ENCODE measurements around the gene COQ7.

The COQ7 gene

GRCh38 chr16:19108409-19109287 is 41.2 kb downstream of the COQ7 start:
- Histone ChIP-seq H3K4me1 (ENCODE audit: insufficient read depth, low read length) (no peaks in the 10 kb centered on the region), H3K4me3 (ENCODE audit: low read length) (no peak overlapping the region), H3K9me3 (ENCODE audit: low read length) (no peaks in the 10 kb centered on the region), H3K27me3 (ENCODE audit: insufficient read depth, low read length) (no peaks in the 10 kb centered on the region), H3K36me3 (ENCODE audit: insufficient read depth, low read length) (no peaks in the 10 kb centered on the region), H2AFZ (ENCODE audit: low read depth, low read length) (no peak overlapping the region)

- no peaks in the 10 kb centered on the region for H3K27me3 ChIP-seq (ENCODE audit: insufficient read depth, low read length)
- no peaks in the 10 kb centered on the region for H3K9me3 ChIP-seq (ENCODE audit: low read length)
Measured at GRCh38 chr16:19109288-19109664, 41.9 kb downstream of the COQ7 start.

GRCh38 chr16:19110537-19111360 is 43.3 kb downstream of the COQ7 start:
- H3K4me3 ChIP-seq (ENCODE audit: low read length): no peak overlapping the region
- H3K4me1 ChIP-seq (ENCODE audit: insufficient read depth, low read length): no peaks in the 10 kb centered on the region
- H3K36me3 ChIP-seq (ENCODE audit: insufficient read depth, low read length): no peaks in the 10 kb centered on the region
- H2AFZ ChIP-seq (ENCODE audit: low read depth, low read length): no peak overlapping the region
- H3K27me3 ChIP-seq (ENCODE audit: insufficient read depth, low read length): no peaks in the 10 kb centered on the region
- H3K9me3 ChIP-seq (ENCODE audit: low read length): no peaks in the 10 kb centered on the region

More at GRCh38 chr16:19109288-19109664, 41.9 kb downstream of the COQ7 start:
- Histone ChIP-seq H2AFZ (ENCODE audit: low read depth, low read length) (no peak overlapping the region), H3K36me3 (ENCODE audit: insufficient read depth, low read length) (no peaks in the 10 kb centered on the region), H3K4me3 (ENCODE audit: low read length) (no peak overlapping the region), H3K4me1 (ENCODE audit: insufficient read depth, low read length) (no peaks in the 10 kb centered on the region)

- Histone ChIP-seq H3K4me1 (ENCODE audit: insufficient read depth, low read length) (peaks cover 3% of the 10 kb centered on the region), H3K9me3 (ENCODE audit: low read length) (no peaks in the 10 kb centered on the region), H3K36me3 (ENCODE audit: insufficient read depth, low read length) (no peaks in the 10 kb centered on the region), H3K4me3 (ENCODE audit: low read length) (no peak overlapping the region), H2AFZ (ENCODE audit: low read depth, low read length) (no peak overlapping the region), H3K27me3 (ENCODE audit: insufficient read depth, low read length) (no peaks in the 10 kb centered on the region)
Measured at GRCh38 chr16:19112099-19112407, 44.6 kb downstream of the COQ7 start.

GRCh38 chr16:19113577-19114358 is 46.4 kb downstream of the COQ7 start, which contains the start of gene ITPRIPL2:
TSS of gene ITPRIPL2 (plus strand) at chr16:19113964. CDS start at chr16:19114462, 498 bp downstream.
- no peaks in the 10 kb centered on the region for H3K9me3 ChIP-seq (ENCODE audit: low read length)
- H3K4me3 ChIP-seq (ENCODE audit: low read length): peak within 1 kb of the TSS; percentile 42
- H3K27me3 ChIP-seq (ENCODE audit: insufficient read depth, low read length): no peaks in the 10 kb centered on the region
- no peak within 1 kb of the TSS for H2AFZ ChIP-seq (ENCODE audit: low read depth, low read length)
- peaks cover 9% of the 10 kb centered on the region for H3K4me1 ChIP-seq (ENCODE audit: insufficient read depth, low read length)
- H3K36me3 ChIP-seq (ENCODE audit: insufficient read depth, low read length): no peaks in the 10 kb centered on the region

GRCh38 chr16:19114359-19115147 is 47.1 kb downstream of the COQ7 start:
- no peaks in the 10 kb centered on the region for H3K27me3 ChIP-seq (ENCODE audit: insufficient read depth, low read length)
- no peaks in the 10 kb centered on the region for H3K9me3 ChIP-seq (ENCODE audit: low read length)
- H3K36me3 ChIP-seq (ENCODE audit: insufficient read depth, low read length): no peaks in the 10 kb centered on the region
- H2AFZ ChIP-seq (ENCODE audit: low read depth, low read length): no peak overlapping the region
- peak overlapping the region; percentile 42 for H3K4me3 ChIP-seq (ENCODE audit: low read length)
- peaks cover 9% of the 10 kb centered on the region for H3K4me1 ChIP-seq (ENCODE audit: insufficient read depth, low read length)

GRCh38 chr16:19115148-19116021 is 48.0 kb downstream of the COQ7 start:
- no peak overlapping the region for H2AFZ ChIP-seq (ENCODE audit: low read depth, low read length)
- H3K27me3 ChIP-seq (ENCODE audit: insufficient read depth, low read length): no peaks in the 10 kb centered on the region
- H3K4me1 ChIP-seq (ENCODE audit: insufficient read depth, low read length): peaks cover 9% of the 10 kb centered on the region
- H3K9me3 ChIP-seq (ENCODE audit: low read length): no peaks in the 10 kb centered on the region
- no peaks in the 10 kb centered on the region for H3K36me3 ChIP-seq (ENCODE audit: insufficient read depth, low read length)
- H3K4me3 ChIP-seq (ENCODE audit: low read length): no peak overlapping the region

- H3K9me3 ChIP-seq (ENCODE audit: low read length): no peaks in the 10 kb centered on the region
- no peaks in the 10 kb centered on the region for H3K27me3 ChIP-seq (ENCODE audit: insufficient read depth, low read length)
- peaks cover 9% of the 10 kb centered on the region for H3K4me1 ChIP-seq (ENCODE audit: insufficient read depth, low read length)
- no peaks in the 10 kb centered on the region for H3K36me3 ChIP-seq (ENCODE audit: insufficient read depth, low read length)
- no peak overlapping the region for H2AFZ ChIP-seq (ENCODE audit: low read depth, low read length)
- H3K4me3 ChIP-seq (ENCODE audit: low read length): no peak overlapping the region
Measured at GRCh38 chr16:19116711-19117449, 49.5 kb downstream of the COQ7 start.

- Histone ChIP-seq H3K9me3 (ENCODE audit: low read length) (no peaks in the 10 kb centered on the region), H3K27me3 (ENCODE audit: insufficient read depth, low read length) (no peaks in the 10 kb centered on the region), H3K4me1 (ENCODE audit: insufficient read depth, low read length) (peaks cover 9% of the 10 kb centered on the region), H3K36me3 (ENCODE audit: insufficient read depth, low read length) (no peaks in the 10 kb centered on the region), H2AFZ (ENCODE audit: low read depth, low read length) (no peak overlapping the region), H3K4me3 (ENCODE audit: low read length) (no peak overlapping the region)
Measured at GRCh38 chr16:19118938-19119431, 51.6 kb downstream of the COQ7 start.

GRCh38 chr16:19119564-19119963 is 52.1 kb downstream of the COQ7 start:
- H2AFZ ChIP-seq (ENCODE audit: low read depth, low read length): no peak overlapping the region
- peaks cover 9% of the 10 kb centered on the region for H3K4me1 ChIP-seq (ENCODE audit: insufficient read depth, low read length)
- no peaks in the 10 kb centered on the region for H3K27me3 ChIP-seq (ENCODE audit: insufficient read depth, low read length)
- H3K9me3 ChIP-seq (ENCODE audit: low read length): no peaks in the 10 kb centered on the region
- no peak overlapping the region for H3K4me3 ChIP-seq (ENCODE audit: low read length)
- H3K36me3 ChIP-seq (ENCODE audit: insufficient read depth, low read length): no peaks in the 10 kb centered on the region

GRCh38 chr16:19123535-19124178 is 56.2 kb downstream of the COQ7 start:
- Histone ChIP-seq H3K27me3 (ENCODE audit: insufficient read depth, low read length) (no peaks in the 10 kb centered on the region), H3K36me3 (ENCODE audit: insufficient read depth, low read length) (no peaks in the 10 kb centered on the region), H3K4me3 (ENCODE audit: low read length) (no peak overlapping the region), H2AFZ (ENCODE audit: low read depth, low read length) (no peak overlapping the region), H3K4me1 (ENCODE audit: insufficient read depth, low read length) (peaks cover 3% of the 10 kb centered on the region), H3K9me3 (ENCODE audit: low read length) (peaks cover 2% of the 10 kb centered on the region)
